NCI-H2227 treated with DMSO at 0.1 percent for 48 hours (cell line): ENCODE results near the gene CAVIN2.

Experiments used
- DNase-seq: peaks from one replicate; lab custom pipeline; 2025; lab: John Stamatoyannopoulos, UW

Gene CAVIN2

GRCh38 chr2:191864628-191865374 is 17.9 kb upstream of the CAVIN2 start:
- no peak for DNase-seq

DNA sequence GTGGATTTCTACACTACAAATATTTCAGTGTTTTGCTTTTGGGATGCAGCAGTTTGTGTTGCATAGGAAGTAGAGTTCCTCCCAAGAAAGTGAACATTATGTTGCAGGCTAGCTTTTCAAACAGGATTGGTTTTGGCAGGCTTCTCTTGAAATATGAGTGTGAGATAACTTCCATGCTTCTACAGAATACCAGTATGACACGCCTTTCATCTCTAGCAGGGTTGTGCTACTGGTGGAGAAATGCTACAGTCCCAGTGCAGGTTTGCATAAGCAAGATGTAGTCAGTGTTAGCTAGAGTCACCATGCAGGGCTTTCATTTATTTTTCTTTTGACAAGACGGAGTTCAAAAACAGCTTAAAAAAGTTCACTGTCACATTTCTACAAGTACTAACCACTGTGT is 17.1 kb upstream of the CAVIN2 start:
- DNase-seq = no peak

GRCh38 chr2:191862156-191862775 is 15.4 kb upstream of the CAVIN2 start:
- DNase-seq = no peak

DNA sequence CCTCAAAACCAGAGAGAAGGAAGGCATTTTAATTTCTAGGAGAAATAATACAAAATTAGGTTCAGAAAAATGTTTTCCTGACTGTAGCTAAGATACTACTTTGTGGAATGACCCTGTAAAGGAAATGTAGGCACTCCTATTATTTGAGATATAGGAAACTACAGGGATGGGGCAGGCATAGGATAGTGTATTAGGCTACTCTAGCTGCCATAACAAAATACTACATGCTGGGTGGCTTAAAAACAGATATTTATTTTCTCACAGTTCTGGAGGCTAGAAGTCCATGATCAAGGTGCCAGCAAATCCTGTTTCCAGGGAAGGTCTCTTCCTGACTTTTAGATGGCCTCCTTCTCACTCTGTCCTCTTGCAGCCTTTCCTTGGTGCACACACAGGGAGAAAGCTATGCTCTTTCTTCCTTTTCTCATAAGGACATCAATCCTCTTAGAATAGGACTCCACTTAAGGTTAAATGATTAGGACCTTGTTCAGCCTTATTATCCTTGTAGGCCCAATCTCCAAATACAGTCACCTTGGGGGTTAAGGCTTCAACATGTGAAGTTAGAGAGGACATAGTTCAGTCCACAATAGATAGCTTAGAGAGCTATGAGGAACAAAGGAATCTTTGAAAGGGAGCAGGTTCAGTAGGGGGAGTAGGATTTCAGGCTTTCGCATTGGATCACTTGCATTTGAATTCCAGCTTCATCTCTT is 14.0 kb upstream of the CAVIN2 start:
- DNase-seq = no peak

DNA sequence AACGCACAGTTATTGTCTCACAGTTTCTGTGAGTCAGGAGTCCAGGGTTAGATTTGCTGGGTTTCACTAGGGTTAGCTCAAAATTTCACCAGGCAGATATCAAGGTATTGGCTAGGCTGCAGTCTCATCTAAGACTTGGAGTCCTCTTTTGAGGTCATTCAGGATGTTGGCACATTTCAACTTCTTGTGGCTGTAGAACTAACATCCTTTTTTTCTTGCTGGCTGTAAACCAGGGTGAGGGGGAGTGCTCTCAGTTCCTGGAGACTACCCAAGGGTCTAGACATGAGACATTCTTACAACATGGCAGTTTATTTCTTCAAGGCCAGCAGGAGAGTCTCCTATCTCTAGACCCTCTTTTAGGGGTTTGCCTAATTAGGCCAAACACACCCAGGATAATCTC is 12.8 kb upstream of the CAVIN2 start:
- no peak for DNase-seq

GRCh38 chr2:191857886-191858285 is 11.0 kb upstream of the CAVIN2 start:
- no peak for DNase-seq

GRCh38 chr2:191857259-191857805 is 10.4 kb upstream of the CAVIN2 start:
- no peak for DNase-seq

DNA sequence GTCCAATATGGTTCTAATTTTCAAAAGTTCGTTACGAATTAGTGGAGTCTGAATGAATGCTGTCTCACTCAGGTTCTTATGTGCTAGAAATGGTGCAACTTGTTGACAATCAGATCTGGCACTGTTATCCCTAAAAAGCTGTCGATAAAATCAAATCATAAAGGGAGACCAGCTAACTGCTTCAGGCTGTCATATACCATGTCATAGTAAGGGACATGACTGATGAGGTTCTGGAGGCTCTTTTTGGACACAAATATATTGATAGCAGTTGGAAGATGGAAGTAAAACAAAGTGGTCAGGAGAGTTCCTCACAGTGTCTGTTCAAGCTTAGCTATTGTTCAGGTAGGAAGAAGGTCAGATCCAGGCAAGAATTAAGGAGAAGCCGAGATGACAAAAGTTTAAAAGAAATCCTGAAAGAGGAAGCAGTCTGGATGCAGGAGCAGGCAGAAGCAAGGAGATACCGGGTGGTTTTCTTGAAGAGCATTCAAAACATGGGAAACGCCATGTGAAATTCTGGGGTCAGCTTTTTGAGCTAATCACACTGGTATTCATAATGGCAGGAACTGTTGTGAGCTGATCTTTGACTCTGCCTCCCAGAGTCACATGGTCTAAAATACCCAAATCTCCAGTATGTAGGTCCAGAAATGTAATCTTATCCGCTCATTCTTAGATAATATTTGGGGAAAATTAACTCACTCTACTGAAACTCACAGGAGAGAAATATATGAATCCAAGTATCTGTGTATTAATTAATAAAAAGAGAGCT is 9.4 kb upstream of the CAVIN2 start:
- DNase-seq = no peak

DNA sequence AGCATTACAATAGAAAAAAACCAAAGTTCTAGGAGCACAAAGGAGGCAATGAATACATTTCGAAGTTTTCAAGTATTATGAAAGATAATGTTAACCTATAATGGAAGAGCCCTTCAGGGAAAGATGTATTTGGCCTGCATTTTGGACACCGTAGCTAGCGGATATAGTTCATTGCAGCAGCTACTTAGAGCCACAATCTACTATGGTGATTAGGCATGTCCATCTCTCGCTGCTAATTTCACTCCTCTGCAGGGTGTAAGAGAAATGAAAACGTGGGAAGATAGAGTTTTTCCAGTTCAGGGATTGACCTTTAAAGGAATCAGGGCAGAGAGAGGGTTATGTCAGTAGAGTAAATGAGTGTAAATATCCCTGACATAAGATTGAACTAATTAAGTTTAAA is 8.5 kb upstream of the CAVIN2 start:
- DNase-seq = no peak

GRCh38 chr2:191854382-191855372 is 7.8 kb upstream of the CAVIN2 start:
- DNase-seq = no peak

DNA sequence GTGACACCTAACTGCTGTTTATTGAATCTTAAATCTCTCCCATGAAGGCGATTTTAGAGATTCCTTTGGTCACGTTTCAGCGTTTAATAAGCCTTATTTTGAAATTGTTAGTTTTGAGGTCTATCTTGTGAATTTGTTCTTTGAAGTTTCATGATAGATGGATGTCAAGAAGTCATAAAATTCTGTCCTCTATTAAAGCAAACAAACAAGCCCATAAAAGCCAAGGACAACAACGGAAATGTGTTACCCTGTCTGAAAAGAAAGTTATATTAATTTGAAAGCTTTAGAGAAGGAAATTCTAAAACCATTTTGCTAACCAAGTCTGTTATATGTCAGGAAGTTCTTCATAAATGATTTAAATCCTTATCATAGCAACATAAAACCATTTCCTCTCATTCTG is 7.0 kb upstream of the CAVIN2 start:
- no peak for DNase-seq

DNA sequence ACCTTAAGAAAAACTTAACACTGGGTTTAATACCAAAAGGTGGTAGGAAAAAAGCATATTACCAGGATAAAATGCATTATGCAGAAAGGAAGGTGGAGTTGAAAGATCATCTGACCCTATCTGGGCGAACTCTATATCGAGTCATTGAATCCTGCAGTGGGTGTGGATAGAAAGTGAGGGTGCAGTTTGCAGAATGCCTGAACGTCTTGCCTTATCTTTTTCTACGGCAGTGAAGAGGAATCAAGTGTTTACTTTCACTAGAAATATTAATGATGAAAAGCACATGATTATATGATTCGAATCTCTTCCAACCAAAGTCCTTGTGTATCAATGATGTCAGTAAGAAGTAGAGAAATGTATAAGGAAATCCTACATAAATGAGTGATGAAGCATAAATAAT is 4.3 kb upstream of the CAVIN2 start:
- no peak for DNase-seq

DNA sequence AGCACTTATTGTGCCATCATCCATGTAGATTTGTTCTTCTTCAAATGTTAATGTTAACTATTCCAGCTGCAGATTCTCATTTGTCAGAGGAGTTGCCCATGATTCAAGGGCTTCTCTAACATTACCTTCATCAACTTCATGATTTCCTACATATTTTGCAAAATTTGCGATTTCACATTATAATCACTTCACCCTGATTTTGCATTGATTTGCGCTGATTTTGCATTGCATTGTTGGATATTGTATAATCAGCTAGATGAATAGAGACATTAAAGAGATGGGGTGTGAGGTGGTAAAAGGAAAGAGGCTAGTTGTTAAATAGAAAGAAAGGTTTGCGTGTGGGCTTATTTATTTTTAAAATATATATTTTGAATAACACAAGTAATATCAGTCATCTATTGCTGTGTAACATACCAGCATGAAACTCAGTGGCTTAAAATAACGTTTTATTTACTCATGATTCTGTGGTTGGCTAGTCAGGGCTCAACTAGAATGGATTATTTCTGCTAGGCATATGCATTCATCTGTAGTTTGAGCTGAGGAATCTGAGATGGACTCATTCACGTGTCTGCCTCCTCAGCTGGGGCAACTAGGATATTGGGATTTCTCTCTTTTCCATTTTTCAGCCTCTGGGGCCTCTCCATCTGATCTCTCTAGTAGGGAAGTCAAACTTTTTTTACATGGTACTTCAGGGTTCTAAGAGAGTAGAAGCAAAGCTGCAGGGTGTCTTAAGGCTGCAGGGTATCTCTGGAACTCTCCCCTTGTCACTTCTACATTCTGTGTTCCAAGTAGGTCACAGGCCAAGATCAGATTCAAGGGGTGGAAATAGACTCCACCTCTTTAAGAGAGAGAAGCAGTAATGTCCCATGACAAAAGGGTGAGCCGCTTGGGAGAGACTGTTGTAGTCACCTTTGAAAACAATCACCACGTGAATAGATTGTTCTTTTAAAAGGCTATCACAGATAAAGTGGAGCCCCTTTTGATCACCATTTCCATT is 2.2 kb upstream of the CAVIN2 start:
- DNase-seq = no peak

GRCh38 chr2:191847764-191848163 is 876 bp upstream of the CAVIN2 start:
- DNase-seq = no peak

GRCh38 chr2:191845876-191846514 is 893 bp downstream of the CAVIN2 start:
- DNase-seq = no peak

DNA sequence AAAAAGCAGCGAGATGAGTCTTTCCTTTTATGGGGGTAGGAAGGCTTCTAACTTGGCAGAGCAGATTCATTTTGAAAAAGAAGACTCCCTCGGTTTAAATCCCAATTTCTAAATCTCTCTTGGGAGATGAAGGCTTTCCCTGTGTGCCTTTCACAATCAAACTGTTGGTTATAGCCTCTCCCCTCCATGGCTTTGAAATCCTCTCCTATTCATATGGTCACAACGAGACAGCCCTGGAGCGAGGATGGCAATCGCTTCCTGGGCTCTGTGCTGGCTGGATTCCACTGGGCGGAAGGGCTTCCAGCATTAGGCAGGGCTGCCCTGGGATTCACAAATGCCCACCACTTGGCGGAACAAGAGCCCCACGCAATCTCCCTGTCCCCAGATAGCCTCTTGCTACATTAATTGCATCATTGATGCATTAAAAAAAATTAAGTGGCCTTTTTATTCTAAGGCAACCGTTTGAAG is 1.6 kb downstream of the CAVIN2 start:
- DNase-seq = no peak

DNA sequence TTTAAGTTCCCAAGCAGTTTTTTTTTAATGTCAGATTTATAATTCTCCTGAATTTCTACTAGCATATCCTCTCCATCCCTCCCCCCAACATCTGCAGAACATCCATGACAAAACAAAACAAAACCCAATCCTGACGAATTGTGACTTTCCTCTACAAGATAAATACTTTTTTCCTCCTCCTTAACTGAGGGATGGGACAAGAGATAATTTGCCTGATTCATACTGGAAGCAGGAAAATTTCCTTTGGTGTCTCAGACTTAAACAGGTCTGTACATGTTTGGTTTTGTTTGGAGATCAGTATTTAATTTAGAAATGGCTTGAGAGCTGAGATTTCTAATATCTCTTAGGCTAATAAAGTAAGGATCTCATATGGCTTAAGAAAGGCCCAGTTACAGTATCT is 2.2 kb downstream of the CAVIN2 start:
- DNase-seq = no peak

GRCh38 chr2:191840921-191841320 is 6.0 kb downstream of the CAVIN2 start:
- DNase-seq = no peak
